Subcutaneous abdominal adipose tissue (tissue), 5 donors: ENCODE measurements around the gene IGLL5.
"Not testable (repeated sequence)": the region's sequence is repeated elsewhere in the genome, so short reads cannot be mapped to it uniquely, and the experiment has no call there.

ENCODE experiments used
- H3K27ac ChIP-seq: one replicate; pipeline ENCODE4 v1.7.0; 2013; ENCODE audit warnings: low read depth, mild to moderate bottlenecking, inconsistent platforms, low read length, moderate library complexity
- H3K27me3 ChIP-seq, 5 donors: one replicate each; pipeline ENCODE4 v1.7.0; 2013; ENCODE audit warnings: low read length in 5 of 5, inconsistent platforms in 1 of 5; ENCODE audit not compliant: control insufficient read depth in 5 of 5, insufficient read depth in 4 of 5
- H3K36me3 ChIP-seq, 5 donors: one replicate each; pipeline ENCODE4 v1.7.0; 2013; ENCODE audit warnings: low read length in 5 of 5; ENCODE audit not compliant: control insufficient read depth in 5 of 5, insufficient read depth in 5 of 5
- H3K4me1 ChIP-seq, 5 donors: one replicate each; pipeline ENCODE4 v1.7.0; 2013; ENCODE audit warnings: low read length in 5 of 5, mild to moderate bottlenecking in 3 of 5, moderate library complexity in 1 of 5; ENCODE audit not compliant: control insufficient read depth in 5 of 5, insufficient read depth in 5 of 5
- H3K4me3 ChIP-seq, 5 donors: one replicate each; pipeline ENCODE4 v1.7.0; 2013; ENCODE audit warnings: low read length in 5 of 5, low read depth in 1 of 5
- H3K9ac ChIP-seq, 5 donors: one replicate each; pipeline ENCODE4 v1.7.0; 2013; ENCODE audit warnings: low read length in 5 of 5, mild to moderate bottlenecking in 4 of 5, moderate library complexity in 3 of 5
- H3K9me3 ChIP-seq, 5 donors: one replicate each; pipeline ENCODE4 v1.7.0; 2013; ENCODE audit warnings: low read length in 5 of 5; ENCODE audit not compliant: control insufficient read depth in 5 of 5
- donor health status: healthy.
- donor health status: healthy.
- donor health status: healthy.
- donor health status: healthy.
- donor health status: healthy.

Gene IGLL5

DNA sequence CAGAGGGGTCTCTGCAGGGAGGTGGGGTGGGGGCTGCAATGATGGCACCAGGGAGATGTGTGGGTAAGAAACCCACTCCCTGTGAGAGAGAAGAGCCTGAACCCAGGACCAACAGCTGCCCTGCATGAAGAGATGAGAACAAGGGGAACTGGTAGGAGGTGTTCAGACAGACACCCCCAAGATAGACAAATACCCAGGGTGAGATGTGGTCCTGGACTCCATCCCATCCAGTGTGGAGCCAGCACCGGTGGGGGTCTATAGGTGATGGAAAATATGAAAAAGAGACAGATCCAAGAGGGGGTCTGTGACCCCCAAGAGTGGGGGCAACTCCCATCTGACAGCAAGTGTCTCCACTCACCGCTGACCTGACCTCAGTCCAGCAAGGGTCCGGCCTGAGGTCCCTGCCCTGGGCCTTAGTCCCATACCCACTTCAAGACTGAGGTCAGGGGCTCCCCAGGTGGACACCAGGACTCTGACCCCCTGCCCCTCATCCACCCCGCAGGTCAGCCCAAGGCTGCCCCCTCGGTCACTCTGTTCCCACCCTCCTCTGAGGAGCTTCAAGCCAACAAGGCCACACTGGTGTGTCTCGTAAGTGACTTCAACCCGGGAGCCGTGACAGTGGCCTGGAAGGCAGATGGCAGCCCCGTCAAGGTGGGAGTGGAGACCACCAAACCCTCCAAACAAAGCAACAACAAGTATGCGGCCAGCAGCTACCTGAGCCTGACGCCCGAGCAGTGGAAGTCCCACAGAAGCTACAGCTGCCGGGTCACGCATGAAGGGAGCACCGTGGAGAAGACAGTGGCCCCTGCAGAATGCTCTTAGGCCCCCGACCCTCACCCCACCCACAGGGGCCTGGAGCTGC is 34.7 kb downstream of the IGLL5 start:
- H3K4me3 ChIP-seq, H3K9ac ChIP-seq, H3K9me3 ChIP-seq, H3K36me3 ChIP-seq, H3K27ac ChIP-seq, H3K4me1 ChIP-seq, H3K27me3 ChIP-seq: not testable (repeated sequence)

DNA sequence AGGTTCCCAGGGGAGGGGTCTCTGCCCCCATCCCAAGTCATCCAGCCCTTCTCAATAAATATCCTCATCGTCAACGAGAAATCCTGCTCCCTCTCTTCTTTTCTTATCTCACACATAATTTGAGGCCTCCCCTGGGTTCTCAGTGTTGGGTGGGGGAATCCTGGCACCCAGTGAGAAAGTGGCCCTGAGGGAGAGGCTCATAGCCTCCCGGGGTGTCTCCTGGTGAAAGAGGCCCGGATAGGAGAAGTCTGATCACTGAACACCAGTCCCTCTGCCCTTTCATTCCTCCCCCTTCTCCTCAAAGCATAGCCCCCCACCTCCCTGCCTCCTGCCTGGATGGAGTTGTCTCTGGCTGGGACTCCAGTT is 35.3 kb downstream of the IGLL5 start:
- H3K9me3 ChIP-seq: no peaks in the 10 kb centered on the region
- H3K36me3 ChIP-seq: no peaks in the 10 kb centered on the region
- H3K4me1 ChIP-seq: no peaks in the 10 kb centered on the region
- H3K27me3 ChIP-seq: peaks cover 0 to 9% (median 3%) of the 10 kb centered on the region in 5 donors
- H3K27ac ChIP-seq: no peak overlapping the region
- H3K9ac ChIP-seq: no peak overlapping the region
- no peak overlapping the region for H3K4me3 ChIP-seq

DNA sequence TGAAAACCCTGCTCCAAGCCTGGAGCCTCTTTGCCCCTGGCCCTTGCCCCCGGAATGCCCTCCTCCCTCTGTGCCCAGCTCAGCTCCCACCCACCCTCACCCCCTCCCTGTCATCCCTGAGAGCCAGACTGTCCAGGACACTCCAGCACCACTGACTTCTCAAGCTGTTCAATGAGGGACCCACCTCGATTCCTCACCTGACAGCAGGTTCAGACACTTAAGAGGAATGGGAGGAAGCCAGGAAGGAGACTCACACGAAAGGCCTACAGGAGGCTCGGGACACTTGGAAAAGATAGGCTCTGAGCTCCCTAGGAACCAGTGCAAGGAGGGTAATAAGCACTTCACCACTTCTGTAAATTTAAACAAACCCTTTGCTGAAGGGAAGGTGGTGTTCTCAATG is 35.8 kb downstream of the IGLL5 start:
- H3K36me3 ChIP-seq: no peaks in the 10 kb centered on the region
- peaks cover 0 to 11% (median 3%) of the 10 kb centered on the region in 5 donors for H3K27me3 ChIP-seq
- H3K27ac ChIP-seq: no peak overlapping the region
- H3K4me1 ChIP-seq: peaks cover 0 to 2% (median 0%) of the 10 kb centered on the region in 5 donors
- no peak overlapping the region for H3K9ac ChIP-seq
- H3K9me3 ChIP-seq: no peaks in the 10 kb centered on the region
- no peak overlapping the region for H3K4me3 ChIP-seq

DNA sequence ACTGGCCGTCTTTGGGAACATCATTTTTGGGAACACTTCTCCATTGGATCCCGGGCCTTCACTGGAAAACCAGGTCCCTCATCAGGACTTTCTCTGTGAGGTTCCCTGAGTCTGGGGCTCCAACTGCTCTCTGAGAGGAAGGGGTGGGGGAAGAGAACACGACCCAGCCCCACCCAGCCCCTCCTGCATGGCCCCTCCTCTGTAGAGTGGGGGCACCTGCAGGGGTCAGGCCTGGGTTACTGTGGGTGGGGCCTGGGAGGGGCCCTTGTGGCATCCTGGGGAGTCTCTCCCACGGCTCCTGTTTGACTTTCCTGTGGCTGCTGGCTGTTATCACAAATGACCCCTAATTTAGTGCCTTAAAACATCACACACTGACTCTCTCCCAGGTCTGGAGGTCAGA is 36.3 kb downstream of the IGLL5 start:
- Histone ChIP-seq H3K4me3 (no peak overlapping the region), H3K27me3 (peaks cover 2 to 13% (median 5%) of the 10 kb centered on the region in 5 donors), H3K9ac (no peak overlapping the region)

DNA sequence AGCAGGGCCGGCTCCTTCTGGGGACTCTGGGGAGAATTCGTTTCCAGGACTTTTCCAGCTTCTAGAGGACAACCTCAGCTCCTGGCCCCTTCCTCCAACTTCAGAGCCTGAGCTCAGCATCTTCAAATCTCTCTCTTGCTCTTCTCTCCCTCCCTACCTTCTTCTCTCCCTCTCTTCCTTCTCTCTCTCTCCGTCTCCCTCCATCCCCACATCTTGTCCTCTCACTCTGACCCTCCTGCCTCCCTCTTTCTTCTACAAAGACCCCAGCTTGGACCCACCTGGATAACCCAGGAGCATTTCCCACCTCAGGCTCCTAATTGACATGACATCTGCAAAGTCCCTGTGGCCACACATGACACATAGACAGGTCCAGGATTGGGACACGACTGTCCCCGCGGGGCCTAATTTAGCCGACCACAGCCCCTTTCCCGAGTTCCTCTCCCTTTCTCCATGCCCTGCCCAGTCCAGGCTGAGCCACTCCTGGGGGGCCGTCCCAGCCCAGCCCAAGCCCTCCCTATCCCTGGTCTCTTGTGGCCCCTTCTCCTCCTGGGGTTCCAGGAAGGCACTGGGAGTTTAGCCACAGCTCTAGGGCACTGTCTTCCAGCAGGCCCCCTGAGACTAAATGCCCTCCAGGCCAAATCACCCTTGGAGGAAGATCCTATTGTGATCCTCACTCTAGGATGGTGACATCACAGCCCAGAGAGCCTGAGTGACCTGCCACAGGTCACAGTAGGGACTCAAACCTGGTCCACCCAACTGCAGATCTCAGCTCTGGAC is 36.9 kb downstream of the IGLL5 start:
- Histone ChIP-seq H3K27ac (no peak overlapping the region), H3K36me3 (no peaks in the 10 kb centered on the region), H3K27me3 (peaks cover 2 to 13% (median 5%) of the 10 kb centered on the region in 5 donors), H3K4me3 (no peak overlapping the region), H3K9me3 (no peaks in the 10 kb centered on the region), H3K9ac (no peak overlapping the region), H3K4me1 (peaks cover 0 to 11% (median 0%) of the 10 kb centered on the region in 5 donors)

More for the DNA sequence above, 36.3 kb downstream of the IGLL5 start:
- Histone ChIP-seq H3K27ac (no peak overlapping the region), H3K4me1 (peaks cover 0 to 7% (median 0%) of the 10 kb centered on the region in 5 donors), H3K36me3 (no peaks in the 10 kb centered on the region), H3K9me3 (no peaks in the 10 kb centered on the region)

DNA sequence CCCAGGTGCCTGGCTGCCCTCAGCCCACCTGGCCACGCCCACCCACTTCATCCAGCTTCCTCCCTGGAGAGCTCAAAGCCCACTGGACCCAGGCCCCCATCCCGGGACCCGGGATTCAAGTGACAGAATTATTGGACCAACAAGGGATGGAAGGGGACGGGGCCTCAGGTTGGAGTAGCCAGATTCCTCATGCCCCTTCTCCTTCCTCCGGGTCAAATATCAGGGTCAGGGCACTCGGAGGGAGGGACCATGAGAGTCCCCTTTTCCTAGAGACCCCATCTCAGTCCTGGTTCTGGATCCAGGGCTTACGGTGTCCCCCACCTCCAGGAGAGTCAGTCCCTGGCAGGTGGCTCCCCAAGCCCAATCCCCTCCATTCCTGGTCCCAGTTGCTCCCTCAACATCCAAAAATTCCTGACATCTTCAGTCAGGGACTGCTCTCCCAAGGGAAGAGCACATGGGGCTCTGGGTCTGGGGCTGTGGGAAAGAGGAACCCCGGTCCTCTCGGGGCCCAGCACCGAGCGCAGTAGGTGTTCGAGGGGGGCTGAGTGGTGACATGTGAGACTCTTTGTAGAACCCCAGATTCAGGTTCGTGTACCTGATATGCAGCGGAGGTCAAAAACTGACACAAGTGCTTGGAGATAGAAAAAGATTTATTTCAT is 37.7 kb downstream of the IGLL5 start:
- no peaks in the 10 kb centered on the region for H3K9me3 ChIP-seq
- H3K9ac ChIP-seq: no peak overlapping the region
- H3K4me1 ChIP-seq: peaks cover 0 to 11% (median 0%) of the 10 kb centered on the region in 5 donors
- H3K4me3 ChIP-seq: no peak overlapping the region
- H3K27me3 ChIP-seq: peaks cover 3 to 17% (median 6%) of the 10 kb centered on the region in 5 donors
- H3K27ac ChIP-seq: no peak overlapping the region
- no peaks in the 10 kb centered on the region for H3K36me3 ChIP-seq

DNA sequence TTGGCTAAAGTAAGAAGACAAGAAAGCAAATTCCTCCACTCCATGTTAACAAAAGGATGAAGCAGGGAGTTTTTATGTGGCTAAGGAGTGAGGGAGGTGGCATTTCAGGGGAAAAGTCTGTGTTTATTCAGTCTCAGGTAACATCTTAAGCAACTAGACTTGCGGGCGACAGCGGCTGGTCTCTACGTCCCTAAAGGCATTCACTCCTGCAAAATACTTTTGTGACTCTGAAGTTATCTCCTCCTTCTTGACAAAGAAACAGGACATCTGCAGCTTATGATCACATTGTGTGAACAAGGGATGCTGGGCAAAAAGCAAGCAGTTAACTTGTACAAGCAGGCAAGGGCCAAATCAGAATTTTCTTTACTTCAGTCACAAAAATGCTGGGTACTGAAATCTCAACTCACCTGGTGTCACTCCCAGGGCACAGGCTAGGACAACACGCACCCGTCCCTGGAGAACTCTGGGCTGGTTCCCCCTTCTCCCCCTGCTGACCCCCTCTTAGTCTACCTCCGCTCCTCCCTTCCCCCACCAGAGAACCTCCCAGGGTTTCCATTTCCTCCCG is 38.3 kb downstream of the IGLL5 start:
- Histone ChIP-seq H3K27ac (no peak overlapping the region), H3K9me3 (no peaks in the 10 kb centered on the region), H3K27me3 (peaks cover 5 to 18% (median 7%) of the 10 kb centered on the region in 5 donors), H3K9ac (no peak overlapping the region), H3K36me3 (no peaks in the 10 kb centered on the region), H3K4me3 (no peak overlapping the region), H3K4me1 (peaks cover 0 to 11% (median 0%) of the 10 kb centered on the region in 5 donors)

DNA sequence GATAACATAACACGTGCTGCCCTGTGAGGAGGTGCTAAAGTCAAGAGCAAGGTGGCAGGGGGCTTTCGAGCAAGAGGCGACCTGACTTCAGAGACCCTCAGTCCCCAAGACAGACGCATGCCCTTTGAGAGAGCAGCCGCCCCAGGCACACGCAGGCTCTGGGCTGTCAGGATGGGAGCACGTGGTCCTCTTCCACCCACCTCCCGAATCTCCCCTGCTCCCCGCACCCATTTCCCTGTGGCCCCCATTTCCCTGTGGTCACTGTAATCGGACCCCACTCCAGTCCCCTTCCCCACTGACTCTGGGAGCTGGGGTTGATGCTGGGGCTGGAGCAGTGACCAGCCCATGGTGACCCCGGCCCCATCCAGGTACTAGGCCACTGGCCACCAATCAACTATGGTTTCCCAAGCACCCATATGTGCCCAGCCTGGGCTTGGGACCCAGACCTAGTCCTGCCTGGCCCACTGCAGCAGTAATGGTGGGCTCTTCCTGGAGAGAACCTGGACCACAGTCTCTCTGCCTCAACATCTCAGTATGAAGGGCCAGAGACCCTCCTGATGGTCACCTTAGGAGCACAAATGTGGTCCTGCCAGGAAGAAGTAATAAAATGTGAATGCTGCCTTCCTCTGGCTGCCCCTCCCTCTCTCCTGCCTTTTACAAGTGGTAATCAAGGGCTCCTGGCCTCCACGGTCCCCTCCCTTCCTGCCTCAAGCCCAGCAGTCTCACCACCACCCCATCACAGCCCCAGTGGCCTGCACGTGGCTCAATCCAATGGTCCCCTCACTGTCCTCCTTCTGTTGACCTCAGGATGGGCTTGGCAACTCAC is 39.0 kb downstream of the IGLL5 start:
- peaks cover 0 to 11% (median 0%) of the 10 kb centered on the region in 5 donors for H3K4me1 ChIP-seq
- H3K36me3 ChIP-seq: no peaks in the 10 kb centered on the region
- H3K9me3 ChIP-seq: no peaks in the 10 kb centered on the region
- H3K9ac ChIP-seq: no peak overlapping the region
- H3K4me3 ChIP-seq: no peak overlapping the region
- peaks cover 5 to 18% (median 7%) of the 10 kb centered on the region in 5 donors for H3K27me3 ChIP-seq
- H3K27ac ChIP-seq: no peak overlapping the region

DNA sequence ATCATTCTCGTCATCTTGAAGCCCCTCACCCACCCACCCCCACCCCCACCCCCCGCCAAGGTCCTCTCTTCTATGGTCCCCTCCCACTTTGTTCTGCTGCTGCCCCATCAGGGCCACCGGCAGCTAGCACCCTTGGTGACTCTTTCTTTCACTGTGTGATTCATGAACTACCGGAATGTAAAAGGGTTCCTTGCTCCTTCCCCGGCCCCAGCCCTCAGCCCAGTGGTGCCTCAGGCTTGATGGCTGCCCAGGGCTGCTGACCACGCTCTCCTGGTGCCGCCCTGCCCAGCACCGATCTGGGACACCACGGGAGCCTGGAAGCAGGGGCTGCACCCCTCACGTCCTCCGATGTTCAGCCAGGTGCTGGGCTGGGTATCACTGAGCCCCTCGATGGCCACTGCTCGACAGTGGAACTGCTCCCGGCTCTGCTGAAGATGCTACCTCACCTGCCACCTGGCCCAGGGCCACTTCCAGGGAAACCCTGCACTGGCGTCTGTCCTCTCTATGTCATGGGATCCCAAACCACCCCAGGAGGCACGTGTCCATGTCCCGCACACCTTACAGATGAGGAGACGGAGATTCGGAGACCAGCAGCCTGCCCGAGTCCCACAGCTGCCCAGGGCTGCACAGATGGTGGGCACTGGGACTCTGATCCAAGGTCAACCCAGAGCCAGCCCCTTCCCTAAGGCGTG is 39.7 kb downstream of the IGLL5 start:
- no peaks in the 10 kb centered on the region for H3K9me3 ChIP-seq
- H3K36me3 ChIP-seq: no peaks in the 10 kb centered on the region
- peaks cover 0 to 11% (median 0%) of the 10 kb centered on the region in 5 donors for H3K4me1 ChIP-seq
- H3K27me3 ChIP-seq: peaks cover 5 to 18% (median 7%) of the 10 kb centered on the region in 5 donors
- no peak overlapping the region for H3K9ac ChIP-seq
- H3K27ac ChIP-seq: no peak overlapping the region
- no peak overlapping the region for H3K4me3 ChIP-seq
